Activated CD4-positive, alpha-beta T cell treated with anti-CD3 and anti-CD28 coated beads, Interleukin-2, amount 50 U/mL, for 4 hours (primary cell): Measurements from ENCODE around the gene ABHD15.

Experiments
- DNase-seq, 2 experiments: peaks; one replicate each; pipeline ENCODE4 v3.0.0-alpha.2; 2020

Gene ABHD15

GRCh38 chr17:29582254-29582765 is 15.5 kb upstream of the ABHD15 start:
- no peak for DNase-seq

DNA sequence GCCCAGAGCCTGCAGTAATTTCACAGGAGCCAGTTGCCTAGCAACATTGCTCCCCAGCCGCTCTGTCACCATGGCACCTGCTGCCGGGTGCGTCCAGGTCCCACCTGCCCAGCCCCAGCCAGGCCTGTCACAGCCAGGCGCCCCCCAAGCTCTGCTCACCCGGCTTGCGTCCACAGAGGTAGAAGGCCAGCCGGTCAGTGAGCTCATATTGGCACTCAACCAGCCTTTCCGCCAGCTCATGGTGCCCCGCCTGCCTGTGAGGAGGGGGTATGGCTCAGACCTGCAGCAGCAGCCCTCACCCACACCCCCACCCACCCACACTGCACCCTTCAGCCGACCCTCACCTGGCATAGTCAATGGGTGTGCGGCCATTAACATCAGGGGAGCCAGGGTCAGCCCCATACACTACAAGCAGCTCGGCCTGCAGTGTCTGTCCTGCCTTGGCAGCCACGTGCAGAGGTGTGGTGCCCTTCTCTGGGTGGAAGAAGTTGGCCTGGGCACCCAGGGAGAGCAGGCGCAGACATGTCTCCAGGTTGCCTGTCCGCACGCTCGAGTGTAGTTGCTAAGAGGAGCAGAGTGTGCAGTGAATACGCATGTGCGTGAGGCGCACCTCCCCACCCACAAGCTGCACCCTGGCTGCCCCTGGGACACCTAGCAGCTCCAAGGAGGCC is 14.9 kb upstream of the ABHD15 start:
- DNase-seq = no peak

- peak; percentile 90 to 91 for DNase-seq
These were observed 13.3 kb upstream of the ABHD15 start for GRCh38 chr17:29579866-29580771.

GRCh38 chr17:29578626-29579485 is 12.0 kb upstream of the ABHD15 start:
- DNase-seq = no peak

DNA sequence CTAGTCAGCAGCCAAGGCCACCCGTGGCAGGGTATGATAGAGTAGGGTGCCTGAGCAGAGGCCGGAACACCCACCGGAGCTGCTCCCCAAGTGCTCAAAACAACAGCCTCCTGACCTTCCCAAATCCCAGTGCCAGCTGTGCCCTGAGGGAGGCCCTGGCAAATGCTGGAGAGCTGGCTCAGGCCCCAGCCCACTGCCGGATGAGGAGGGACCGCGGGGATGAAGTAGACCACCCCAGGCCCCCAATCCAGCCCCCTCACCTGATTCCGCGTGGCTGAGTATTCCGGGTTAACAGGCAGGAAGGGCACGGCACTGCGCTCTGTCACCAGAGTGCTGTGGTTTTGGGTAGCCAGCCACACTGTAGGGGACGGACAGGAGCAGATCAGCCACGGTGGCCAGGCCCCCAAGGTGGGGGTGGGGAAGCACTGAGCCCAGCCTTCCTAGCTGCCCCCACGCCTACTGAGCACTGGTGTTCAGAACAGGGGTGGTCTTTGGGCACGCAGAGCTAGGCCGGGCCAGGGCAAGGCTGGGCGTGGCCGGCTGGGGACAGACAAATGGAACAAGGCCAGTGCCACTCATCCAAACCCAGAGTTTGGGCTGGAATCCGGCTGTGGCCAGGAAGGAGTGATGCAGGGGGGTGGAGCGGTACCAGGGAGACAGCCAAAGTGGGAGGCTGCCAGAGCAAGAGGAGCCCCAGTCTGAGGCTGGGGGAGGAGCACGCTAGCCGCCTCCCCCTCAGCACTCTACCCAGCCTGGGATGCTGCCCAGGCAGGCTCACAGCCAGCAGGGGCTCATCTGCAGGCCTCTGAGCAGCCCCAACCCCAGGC is 10.8 kb upstream of the ABHD15 start:
- no peak for DNase-seq

GRCh38 chr17:29577001-29577370 is 10.1 kb upstream of the ABHD15 start:
- DNase-seq = no peak

- DNase-seq = no peak
These were observed 9.6 kb upstream of the ABHD15 start for GRCh38 chr17:29576214-29577000.

- no peak for DNase-seq
These were observed 8.8 kb upstream of the ABHD15 start for GRCh38 chr17:29575511-29576213.

DNA sequence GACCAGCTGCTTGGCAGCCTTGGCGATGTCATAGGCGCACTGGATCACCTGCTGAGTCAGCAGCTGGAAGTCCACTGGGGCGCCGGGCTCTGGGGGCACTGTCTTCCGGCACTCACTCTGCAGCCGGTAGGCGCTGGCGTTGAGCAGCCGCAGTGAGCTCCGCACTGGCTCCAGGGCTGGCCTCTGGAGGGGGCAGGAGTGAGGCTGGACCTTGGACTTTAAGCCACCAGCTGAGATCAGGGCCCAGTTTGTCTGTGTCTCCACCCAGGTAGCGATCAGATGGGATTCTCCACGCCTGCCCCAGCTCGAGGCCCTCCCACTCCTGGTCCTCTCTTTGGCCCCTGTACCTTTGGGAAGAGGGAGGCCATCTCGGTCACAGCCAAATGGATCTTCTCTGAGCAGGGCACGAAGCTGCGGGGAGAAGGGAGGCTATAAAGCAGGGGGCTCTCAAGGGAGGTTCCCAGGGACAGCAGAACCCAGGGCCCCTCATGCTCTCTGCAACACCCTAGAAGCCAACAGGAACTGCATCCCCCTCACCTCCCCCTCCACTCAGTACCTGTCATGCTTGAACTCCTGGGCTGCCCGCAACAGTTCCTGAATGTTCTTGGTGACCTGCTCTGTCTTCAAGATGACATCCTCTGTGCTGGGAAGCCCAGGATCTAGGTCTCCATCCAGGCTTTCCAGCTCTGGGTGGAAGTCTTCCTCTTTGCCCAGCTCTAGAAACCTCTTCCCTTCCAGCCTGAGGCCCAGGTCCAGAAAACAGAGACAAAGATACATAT is 8.1 kb upstream of the ABHD15 start:
- DNase-seq = no peak

- no peak for DNase-seq
These were observed 7.3 kb upstream of the ABHD15 start for GRCh38 chr17:29573871-29574731.

- no peak for DNase-seq
These were observed 6.7 kb upstream of the ABHD15 start for GRCh38 chr17:29573558-29573869.

DNA sequence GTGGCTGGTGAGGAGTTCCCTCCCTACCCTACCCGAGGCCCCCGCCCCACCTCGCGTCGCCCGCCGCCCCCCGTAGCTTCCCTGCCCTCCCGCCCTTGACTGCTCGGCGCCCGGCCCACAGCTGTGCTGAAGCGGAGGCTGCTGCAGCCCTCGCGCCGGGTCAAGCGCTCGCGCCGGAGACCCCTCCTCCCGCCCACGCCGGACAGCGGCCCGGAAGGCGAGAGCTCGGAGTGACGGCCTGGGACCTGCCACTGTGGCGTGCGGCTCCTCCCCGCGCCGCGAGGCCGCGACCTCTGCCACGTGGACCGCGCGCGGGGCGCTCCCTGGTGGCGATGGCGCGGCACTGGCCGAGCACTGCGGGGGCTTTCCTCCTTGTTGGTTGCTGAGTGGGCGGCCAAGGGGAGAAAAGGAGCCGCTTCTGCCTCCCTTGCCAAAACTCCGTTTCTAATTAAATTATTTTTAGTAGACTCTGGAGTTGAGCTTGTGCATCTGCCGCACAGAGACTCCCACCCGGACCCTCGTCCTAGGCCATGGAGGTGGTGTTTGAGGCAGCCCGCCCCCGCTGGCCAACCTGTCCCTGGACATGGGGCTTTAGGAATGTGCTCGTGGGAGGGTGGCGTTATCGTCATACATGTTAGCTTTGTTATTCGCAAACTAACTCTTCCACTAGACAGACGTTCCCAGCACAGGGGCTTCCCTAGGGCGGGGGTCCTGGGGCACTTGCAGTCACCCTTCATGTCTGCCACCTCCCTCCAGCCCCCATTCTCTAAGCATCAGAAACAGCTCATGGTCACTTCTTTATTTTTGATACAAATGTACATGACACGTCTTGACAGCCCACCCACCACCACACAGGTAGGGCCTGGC is 6.1 kb upstream of the ABHD15 start:
- peak; percentile 49 to 52 for DNase-seq

DNA sequence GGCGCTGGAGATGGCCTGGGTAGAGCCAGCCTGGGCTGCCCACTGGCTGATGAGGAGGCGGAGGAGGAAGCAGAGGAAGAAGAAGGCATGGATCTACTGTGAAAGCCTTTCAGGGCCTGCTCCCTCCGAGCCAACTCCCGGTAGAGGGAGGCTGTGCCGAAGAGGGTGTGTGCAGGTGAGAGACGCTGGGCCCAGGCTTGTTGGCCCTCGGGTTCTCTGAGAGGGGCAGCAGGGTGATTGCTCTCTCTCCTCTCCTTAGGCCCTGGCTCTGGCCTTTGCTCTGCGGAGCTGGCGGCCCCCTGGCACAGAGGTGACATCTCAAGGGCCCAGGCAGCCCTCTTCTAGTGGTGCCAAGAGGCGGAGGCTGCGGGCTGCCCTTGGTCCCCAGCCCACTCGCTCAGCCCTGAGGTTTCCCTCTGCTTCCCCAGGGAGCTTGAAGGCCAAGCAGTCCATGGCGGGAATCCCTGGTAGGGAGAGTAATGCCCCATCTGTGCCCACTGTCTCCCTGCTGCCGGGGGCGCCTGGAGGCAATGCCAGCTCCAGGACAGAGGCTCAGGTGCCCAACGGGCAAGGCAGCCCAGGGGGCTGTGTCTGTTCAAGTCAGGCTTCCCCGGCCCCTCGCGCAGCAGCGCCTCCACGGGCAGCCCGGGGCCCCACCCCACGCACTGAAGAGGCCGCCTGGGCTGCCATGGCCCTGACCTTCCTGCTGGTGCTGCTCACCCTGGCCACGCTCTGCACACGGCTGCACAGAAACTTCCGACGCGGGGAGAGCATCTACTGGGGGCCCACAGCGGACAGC is 5.2 kb upstream of the ABHD15 start:
- DNase-seq = no peak

GRCh38 chr17:29571486-29571882 is 4.6 kb upstream of the ABHD15 start:
- no peak for DNase-seq

- DNase-seq = no peak
These were observed 3.7 kb upstream of the ABHD15 start for GRCh38 chr17:29570521-29570920.

GRCh38 chr17:29569245-29569950 is 2.6 kb upstream of the ABHD15 start:
- no peak for DNase-seq
